HEK293 (cell line): Measurements from ENCODE around the gene CSTPP1.

Experiments
- TRIM28 ChIP-seq: IDR thresholded peaks from 2 replicates; pipeline ENCODE4 v1.6.1; 2011; ENCODE audit warnings: low read length, control low read depth, borderline replicate concordance
- ZBTB8A ChIP-seq: fragments of 450-650 bp; formaldehyde crosslinking; IDR thresholded peaks from 2 replicates; pipeline ENCODE4 v1.5.1; 2016; ENCODE audit warnings: missing biosample characterization, missing genetic modification characterization
- ZNF394 ChIP-seq: fragments of 450-650 bp; formaldehyde crosslinking; IDR thresholded peaks from 2 replicates; pipeline ENCODE4 v1.5.1; 2016; ENCODE audit warnings: missing biosample characterization, missing genetic modification characterization, mild to moderate bottlenecking, moderate library complexity, borderline replicate concordance
- ZNF776 ChIP-seq: fragments of 450-650 bp; formaldehyde crosslinking; IDR thresholded peaks from 2 replicates; pipeline ENCODE4 v1.5.0; 2017; ENCODE audit warnings: missing biosample characterization, missing genetic modification characterization, borderline replicate concordance
- TF ChIP-seq, protein P1 (sequence below): fragments of 450-650 bp; formaldehyde crosslinking; IDR thresholded peaks from 2 replicates; pipeline ENCODE4 v1.5.1; 2016; ENCODE audit warnings: missing biosample characterization, missing genetic modification characterization

DNA sequence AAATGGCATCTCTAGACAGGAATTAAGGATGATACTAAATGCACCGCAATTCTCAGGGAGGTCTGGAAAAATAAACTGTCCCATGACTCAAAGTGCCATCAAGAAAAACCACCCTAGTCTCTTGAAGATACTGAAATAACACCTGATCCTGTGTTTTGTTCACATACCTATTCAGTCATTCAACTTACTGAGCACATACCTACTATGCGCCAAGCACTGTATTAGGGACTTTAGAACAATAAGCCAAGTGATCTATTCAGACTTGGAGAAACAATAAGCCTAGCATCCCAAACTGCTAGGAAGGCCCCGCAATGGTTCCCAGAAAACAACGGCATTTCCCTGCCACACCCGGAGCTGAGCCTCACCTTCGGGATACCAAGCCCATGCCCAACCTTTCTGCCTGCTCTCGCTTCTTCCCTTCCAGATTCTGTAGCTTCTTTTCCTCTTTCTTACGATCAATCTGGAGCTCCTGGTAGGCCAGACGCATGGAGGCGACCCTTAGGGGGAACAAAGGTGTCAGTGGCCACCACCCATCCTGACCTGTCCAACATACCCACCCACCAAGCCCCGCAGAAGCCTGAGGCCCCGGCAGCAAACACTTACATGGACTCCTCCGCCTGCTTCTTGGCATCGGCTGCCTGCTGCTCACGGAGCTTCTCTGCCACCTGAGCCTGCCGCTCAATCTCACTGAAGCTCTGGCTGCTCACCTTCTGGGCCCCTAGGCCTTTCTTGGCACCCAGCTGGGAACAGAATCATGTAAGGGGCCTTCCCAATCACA, 234.7 kb downstream of the CSTPP1 start:
- TF ChIP-seq ZNF394 (no peak), ZNF776 (no peak), TRIM28 (no peak), ZBTB8A (no peak)
- TF ChIP-seq, protein P1, sequence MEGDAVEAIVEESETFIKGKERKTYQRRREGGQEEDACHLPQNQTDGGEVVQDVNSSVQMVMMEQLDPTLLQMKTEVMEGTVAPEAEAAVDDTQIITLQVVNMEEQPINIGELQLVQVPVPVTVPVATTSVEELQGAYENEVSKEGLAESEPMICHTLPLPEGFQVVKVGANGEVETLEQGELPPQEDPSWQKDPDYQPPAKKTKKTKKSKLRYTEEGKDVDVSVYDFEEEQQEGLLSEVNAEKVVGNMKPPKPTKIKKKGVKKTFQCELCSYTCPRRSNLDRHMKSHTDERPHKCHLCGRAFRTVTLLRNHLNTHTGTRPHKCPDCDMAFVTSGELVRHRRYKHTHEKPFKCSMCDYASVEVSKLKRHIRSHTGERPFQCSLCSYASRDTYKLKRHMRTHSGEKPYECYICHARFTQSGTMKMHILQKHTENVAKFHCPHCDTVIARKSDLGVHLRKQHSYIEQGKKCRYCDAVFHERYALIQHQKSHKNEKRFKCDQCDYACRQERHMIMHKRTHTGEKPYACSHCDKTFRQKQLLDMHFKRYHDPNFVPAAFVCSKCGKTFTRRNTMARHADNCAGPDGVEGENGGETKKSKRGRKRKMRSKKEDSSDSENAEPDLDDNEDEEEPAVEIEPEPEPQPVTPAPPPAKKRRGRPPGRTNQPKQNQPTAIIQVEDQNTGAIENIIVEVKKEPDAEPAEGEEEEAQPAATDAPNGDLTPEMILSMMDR (tag by site-specific recombination) = no peak
